Glomerular endothelial cell (primary cell): ENCODE data around the gene RYK. TPM values are rescaled to one million over a fixed set of nuclear protein-coding genes. Genes with fewer than 3 reads are reported as not detected.

Experiments
- total RNA-seq: library from RNA; depleted of rRNA; stranded (reverse); fragments of >200 nt; gene quantifications from 2 replicates; pipeline ENCODE4 v1.2.3, GENCODE V29; 2015

The RYK gene
- total RNA-seq, 1 donor from 2014 or later, result 47.7 TPM

Other genes starting within 250 kb of the RYK start
- 1.6 and 2.2 TPM in 2 replicates for gene SLCO2A1, start 220.9 kb downstream of the RYK start, total RNA-seq
- gene AMOTL2, start 123.6 kb upstream of the RYK start, total RNA-seq, result 125 and 164 TPM in 2 replicates
- gene ANAPC13, start 235.1 kb upstream of the RYK start, total RNA-seq, result 55.4 and 59.3 TPM in 2 replicates
- 7.5 and 17.0 TPM in 2 replicates for gene CEP63, start 235.2 kb upstream of the RYK start, total RNA-seq